RPMI7951 (cell line): ENCODE measurements around the gene LARGE1. TPM values are rescaled to one million over a fixed set of nuclear protein-coding genes. Genes with fewer than 3 reads are reported as not detected.

Experiments
- DNase-seq: peaks from one replicate; pipeline ENCODE4 v3.0.0-alpha.2; 2012; ENCODE audit warnings: low read depth
- total RNA-seq: library from RNA; depleted of rRNA; stranded (reverse); fragments of >200 nt; shearing (Covaris generic); gene quantifications from 2 replicates; pipeline ENCODE4 v1.2.3, GENCODE V29; 2014

The LARGE1 gene
- total RNA-seq, 1 experiment from 2014 or later = 3.0 TPM

GRCh38 chr22:33659448-33659847 is 260.8 kb downstream of the LARGE1 start:
- DNase-seq = no peak

GRCh38 chr22:33658775-33659174 is 261.5 kb downstream of the LARGE1 start:
- DNase-seq = no peak

GRCh38 chr22:33657670-33658069 is 262.6 kb downstream of the LARGE1 start:
- no peak for DNase-seq

GRCh38 chr22:33656808-33657628 is 263.3 kb downstream of the LARGE1 start:
- no peak for DNase-seq

- no peak for DNase-seq
Measured at GRCh38 chr22:33654173-33654895, 265.9 kb downstream of the LARGE1 start.

GRCh38 chr22:33653532-33654063 is 266.7 kb downstream of the LARGE1 start:
- no peak for DNase-seq

- peak; percentile 11 for DNase-seq
Measured at GRCh38 chr22:33652615-33653014, 267.7 kb downstream of the LARGE1 start.

GRCh38 chr22:33650244-33650643 is 270.0 kb downstream of the LARGE1 start:
- DNase-seq = no peak

- DNase-seq = no peak
Measured at GRCh38 chr22:33648478-33648877, 271.8 kb downstream of the LARGE1 start.

GRCh38 chr22:33640900-33641299 is 279.4 kb downstream of the LARGE1 start:
- no peak for DNase-seq

- DNase-seq = no peak
Measured at GRCh38 chr22:33639588-33640254, 280.6 kb downstream of the LARGE1 start.

- DNase-seq = no peak
Measured at GRCh38 chr22:33635766-33636165, 284.5 kb downstream of the LARGE1 start.

- no peak for DNase-seq
Measured at GRCh38 chr22:33631777-33632176, 288.5 kb downstream of the LARGE1 start.

- no peak for DNase-seq
Measured at GRCh38 chr22:33625959-33626358, 294.3 kb downstream of the LARGE1 start.

- DNase-seq = no peak
Measured at GRCh38 chr22:33620085-33620484, 300.2 kb downstream of the LARGE1 start.

GRCh38 chr22:33606504-33606903 is 313.8 kb downstream of the LARGE1 start:
- no peak for DNase-seq

GRCh38 chr22:33605666-33606065 is 314.6 kb downstream of the LARGE1 start:
- no peak for DNase-seq

- DNase-seq = no peak
Measured at GRCh38 chr22:33605221-33605620, 315.1 kb downstream of the LARGE1 start.

- DNase-seq = no peak
Measured at GRCh38 chr22:33601062-33601461, 319.2 kb downstream of the LARGE1 start.

- no peak for DNase-seq
Measured at GRCh38 chr22:33600595-33600994, 319.7 kb downstream of the LARGE1 start.

- DNase-seq = no peak
Measured at GRCh38 chr22:33600113-33600512, 320.2 kb downstream of the LARGE1 start.

GRCh38 chr22:33599596-33599995 is 320.7 kb downstream of the LARGE1 start:
- DNase-seq = no peak
